ENCODE data around the gene TNRC18. TPM values are rescaled to one million over a fixed set of nuclear protein-coding genes. Genes with fewer than 3 reads are reported as not detected.
"Not testable (repeated sequence)": the region's sequence is repeated elsewhere in the genome, so short reads cannot be mapped to it uniquely, and the experiment has no call there.

Gene TNRC18
- total RNA-seq, 1 experiment from 2014 or later, result 21.3 TPM

GRCh38 chr7:5380350-5381070 is 43.1 kb downstream of the TNRC18 start:
- DNase-seq (ENCODE audit: low read depth), result no peak

GRCh38 chr7:5379546-5379945 is 44.1 kb downstream of the TNRC18 start:
- no peak for DNase-seq (ENCODE audit: low read depth)

GRCh38 chr7:5377816-5378215 is 45.8 kb downstream of the TNRC18 start:
- DNase-seq (ENCODE audit: low read depth), result no peak

GRCh38 chr7:5377279-5377678 is 46.4 kb downstream of the TNRC18 start:
- no peak for DNase-seq (ENCODE audit: low read depth)

- no peak for DNase-seq (ENCODE audit: low read depth)
Measured at GRCh38 chr7:5375925-5376324, 47.7 kb downstream of the TNRC18 start.

GRCh38 chr7:5374464-5374863 is 49.2 kb downstream of the TNRC18 start:
- DNase-seq (ENCODE audit: low read depth), result no peak

- no peak for DNase-seq (ENCODE audit: low read depth)
Measured at GRCh38 chr7:5373300-5373699, 50.3 kb downstream of the TNRC18 start.

GRCh38 chr7:5370454-5371353 is 52.9 kb downstream of the TNRC18 start:
- DNase-seq (ENCODE audit: low read depth), result no peak

GRCh38 chr7:5367661-5368060 is 56.0 kb downstream of the TNRC18 start:
- no peak for DNase-seq (ENCODE audit: low read depth)

- peak; percentile 94 for DNase-seq (ENCODE audit: low read depth)
Measured at GRCh38 chr7:5365976-5366625, 57.5 kb downstream of the TNRC18 start.

- no peak for DNase-seq (ENCODE audit: low read depth)
Measured at GRCh38 chr7:5363729-5364128, 59.9 kb downstream of the TNRC18 start.

- no peak for DNase-seq (ENCODE audit: low read depth)
Measured at GRCh38 chr7:5362466-5362865, 61.2 kb downstream of the TNRC18 start.

GRCh38 chr7:5361446-5362127 is 62.0 kb downstream of the TNRC18 start:
- DNase-seq (ENCODE audit: low read depth), result no peak

- DNase-seq (ENCODE audit: low read depth), result no peak
Measured at GRCh38 chr7:5360971-5361370, 62.7 kb downstream of the TNRC18 start.

GRCh38 chr7:5360451-5360850 is 63.2 kb downstream of the TNRC18 start:
- DNase-seq (ENCODE audit: low read depth), result no peak

- not testable (repeated sequence) for DNase-seq (ENCODE audit: low read depth)
Measured at GRCh38 chr7:5360021-5360420, 63.6 kb downstream of the TNRC18 start.

- no peak for DNase-seq (ENCODE audit: low read depth)
Measured at GRCh38 chr7:5359344-5359743, 64.3 kb downstream of the TNRC18 start.

GRCh38 chr7:5357951-5358350 is 65.7 kb downstream of the TNRC18 start:
- no peak for DNase-seq (ENCODE audit: low read depth)

GRCh38 chr7:5356751-5357119 is 66.9 kb downstream of the TNRC18 start:
- no peak for DNase-seq (ENCODE audit: low read depth)

GRCh38 chr7:5354460-5355232 is 69.0 kb downstream of the TNRC18 start:
- DNase-seq (ENCODE audit: low read depth), result no peak

- DNase-seq (ENCODE audit: low read depth), result no peak
Measured at GRCh38 chr7:5352440-5353010, 71.1 kb downstream of the TNRC18 start.

Measured in M059J (cell line).